HG02852 (cell line): ENCODE results near the gene RAB4B.
A peak's percentile ranks its signal among the peaks of the same experiment; 100 is the strongest.
"Not testable (repeated sequence)": the region's sequence is repeated elsewhere in the genome, so short reads cannot be mapped to it uniquely, and the experiment has no call there.

Experiments used
- ATAC-seq: cut with Tn5 transposase; IDR thresholded peaks from one replicate; pipeline ENCODE4 v1.9.1; 2021; ENCODE audit warnings: mild to moderate bottlenecking, moderate library complexity; ENCODE audit not compliant: unreplicated experiment

Gene RAB4B

GRCh38 chr19:40750058-40750873 is 27.8 kb upstream of the RAB4B start, which contains the start of gene ACTMAP:
Gene ACTMAP, minus strand, starts transcription at chr19:40750477. Its CDS starts 674 bp downstream, at chr19:40749803.
- ATAC-seq, result peak; percentile 80

GRCh38 chr19:40750874-40751537 is 27.0 kb upstream of the RAB4B start, which contains the start of gene SNRPA:
Gene SNRPA, plus strand, starts transcription at chr19:40751203. Its CDS starts 206 bp downstream, at chr19:40751409.
- peak; percentile 49 for ATAC-seq

- no peak for ATAC-seq
These were observed 25.7 kb upstream of the RAB4B start for GRCh38 chr19:40752257-40752781.

- ATAC-seq, result no peak
These were observed 23.3 kb upstream of the RAB4B start for GRCh38 chr19:40754611-40755247.

GRCh38 chr19:40755248-40755624 is 22.8 kb upstream of the RAB4B start:
- ATAC-seq, result no peak

- no peak for ATAC-seq
These were observed 22.3 kb upstream of the RAB4B start for GRCh38 chr19:40755791-40756190.

- no peak for ATAC-seq
These were observed 21.4 kb upstream of the RAB4B start for GRCh38 chr19:40756502-40757110.

- no peak for ATAC-seq
These were observed 19.6 kb upstream of the RAB4B start for GRCh38 chr19:40758491-40758890.

DNA sequence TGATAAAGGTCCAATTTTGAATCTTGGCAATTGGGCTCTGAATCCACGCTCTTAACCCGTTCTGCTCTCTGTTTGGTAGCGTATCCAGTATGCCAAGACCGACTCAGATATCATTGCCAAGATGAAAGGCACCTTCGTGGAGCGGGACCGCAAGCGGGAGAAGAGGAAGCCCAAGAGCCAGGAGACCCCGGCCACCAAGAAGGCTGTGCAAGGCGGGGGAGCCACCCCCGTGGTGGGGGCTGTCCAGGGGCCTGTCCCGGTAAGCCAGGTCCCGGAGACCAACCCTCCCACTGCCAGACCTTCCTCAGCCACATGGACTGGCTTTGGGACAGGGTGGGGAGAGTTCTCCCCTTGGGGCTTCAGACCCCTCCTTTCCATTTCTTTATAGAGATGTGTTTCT is 18.7 kb upstream of the RAB4B start:
- ATAC-seq, result no peak

GRCh38 chr19:40762754-40763470 is 15.1 kb upstream of the RAB4B start:
- ATAC-seq, result no peak

- no peak for ATAC-seq
These were observed 14.5 kb upstream of the RAB4B start for GRCh38 chr19:40763526-40763925.

- no peak for ATAC-seq
These were observed 14.1 kb upstream of the RAB4B start for GRCh38 chr19:40763963-40764362.

DNA sequence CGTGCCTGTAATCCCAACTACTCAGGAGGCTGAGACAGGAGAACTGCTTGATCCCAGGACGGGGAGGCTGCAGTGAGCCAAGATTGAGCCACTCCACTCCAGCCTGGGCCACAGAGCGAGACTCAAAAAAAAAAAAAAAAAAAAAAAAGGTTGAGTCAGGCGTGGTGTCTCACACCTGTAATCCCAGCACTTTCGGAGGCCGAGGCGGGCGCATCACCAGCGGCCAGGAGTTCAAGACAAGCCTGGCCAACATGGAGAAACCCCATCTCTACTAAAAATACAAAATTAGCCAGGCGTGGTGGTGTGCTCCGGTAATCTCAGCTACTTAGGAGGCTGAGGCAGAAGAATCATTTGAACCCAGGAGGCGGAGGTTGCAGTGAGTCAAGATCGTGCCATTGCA is 11.7 kb upstream of the RAB4B start:
- not testable (repeated sequence) for ATAC-seq

GRCh38 chr19:40768869-40769268 is 9.2 kb upstream of the RAB4B start:
- ATAC-seq, result no peak

- not testable (repeated sequence) for ATAC-seq
These were observed 6.8 kb upstream of the RAB4B start for GRCh38 chr19:40771101-40771862.

DNA sequence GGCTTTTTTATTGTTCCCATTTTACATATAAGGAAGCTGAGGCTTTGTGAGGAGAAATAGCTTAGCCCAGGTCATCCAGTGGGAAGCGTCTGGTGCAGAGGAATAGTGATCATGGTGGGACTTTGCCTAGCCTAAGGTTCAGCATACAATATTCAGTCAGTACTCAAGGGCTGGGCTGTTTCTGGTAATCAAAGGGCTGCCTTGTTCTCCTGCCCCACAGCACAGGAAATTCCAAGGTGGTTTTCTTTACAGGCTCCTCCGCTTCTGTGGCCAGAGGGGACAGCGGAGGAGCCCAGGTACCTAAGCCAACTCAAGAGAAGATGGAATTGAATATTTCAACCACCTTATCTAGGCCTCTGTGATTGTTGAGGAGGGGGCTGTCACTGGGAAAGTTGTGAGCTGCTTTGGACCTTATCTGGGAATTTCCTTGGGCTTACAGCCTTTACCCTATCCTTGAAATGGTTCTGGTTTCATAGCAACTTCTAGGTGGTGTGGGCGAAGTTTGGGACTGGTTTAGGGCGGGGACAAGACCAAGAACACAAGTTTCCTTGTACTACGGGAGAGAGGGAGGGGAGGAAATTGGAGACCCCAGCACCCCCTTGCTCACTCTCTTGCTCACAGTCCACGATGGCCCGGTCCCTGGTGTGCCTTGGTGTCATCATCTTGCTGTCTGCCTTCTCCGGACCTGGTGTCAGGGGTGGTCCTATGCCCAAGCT is 3.0 kb upstream of the RAB4B start, which contains the start of gene MIA:
TSS of gene MIA (plus strand) at position 606 of the 716 bp plus-strand sequence. CDS start at position 628, 22 bp downstream.
- no peak for ATAC-seq

DNA sequence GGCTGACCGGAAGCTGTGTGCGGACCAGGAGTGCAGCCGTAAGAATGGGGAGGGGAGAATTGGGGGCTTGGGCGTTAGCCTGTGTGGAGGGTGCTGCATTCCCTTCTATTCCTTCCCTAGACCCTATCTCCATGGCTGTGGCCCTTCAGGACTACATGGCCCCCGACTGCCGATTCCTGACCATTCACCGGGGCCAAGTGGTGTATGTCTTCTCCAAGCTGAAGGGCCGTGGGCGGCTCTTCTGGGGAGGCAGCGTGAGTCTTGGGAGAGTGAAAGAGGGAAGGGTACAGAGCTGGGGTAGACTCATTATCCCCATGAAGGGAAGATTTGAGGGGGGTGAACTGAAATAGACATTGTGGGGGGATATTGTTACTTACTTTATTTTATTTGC is 2.4 kb upstream of the RAB4B start:
- ATAC-seq, result no peak

DNA sequence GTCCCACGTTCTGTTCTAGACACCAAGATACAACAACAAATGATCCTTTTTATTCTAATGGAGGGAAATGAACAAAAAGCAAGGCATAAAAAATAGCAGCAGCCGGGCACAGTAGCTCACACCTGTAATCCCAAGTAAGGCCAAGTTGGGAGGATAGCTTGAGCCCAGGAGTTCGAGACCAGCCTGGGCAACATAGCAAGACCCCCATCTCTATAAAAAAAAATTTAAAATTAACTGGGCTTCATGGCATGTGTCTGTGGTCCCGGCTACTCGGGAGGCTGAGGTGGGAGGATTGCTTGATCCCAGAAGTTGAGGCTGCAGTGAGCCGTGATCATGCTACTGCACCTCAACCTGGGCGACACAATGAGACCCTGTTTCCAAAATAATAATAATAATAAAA is 1.7 kb upstream of the RAB4B start:
- ATAC-seq, result no peak
